ENCODE data around the gene DHX38. TPM values are rescaled to one million over a fixed set of nuclear protein-coding genes. Genes with fewer than 3 reads are reported as not detected.

Gene DHX38
- total and polyA plus RNA-seq, 4 experiments from 2014 or later = 16.9 to 120 (median 76.0) TPM

DNA sequence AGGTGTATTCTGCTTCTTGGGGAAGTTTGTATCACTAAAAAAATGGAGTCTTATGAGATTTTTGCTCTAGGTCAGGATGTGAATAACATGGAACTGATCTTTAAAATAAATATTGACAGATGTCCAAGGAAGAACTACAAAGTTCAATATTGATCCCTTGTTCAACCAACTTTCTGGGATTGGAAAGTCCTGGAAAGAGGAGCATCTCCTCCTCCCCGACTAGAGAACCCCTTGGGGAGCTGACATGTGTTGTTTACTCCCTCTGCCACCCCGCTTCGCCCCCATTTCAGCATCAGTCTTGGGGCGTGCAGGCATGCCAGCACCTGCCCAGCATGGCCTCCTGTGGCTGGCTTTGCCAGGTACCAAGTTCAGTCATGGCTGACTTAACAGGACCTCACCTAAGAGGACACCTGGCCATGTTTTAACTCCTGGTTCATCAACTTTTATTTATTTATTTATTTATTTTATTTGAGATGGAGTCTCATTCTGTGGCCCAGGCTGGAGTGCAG lies 44.5 kb downstream of the DHX38 start:
- intact Hi-C loops (cut with micrococcal nuclease) = no loop called here
- H3K27ac ChIP-seq (ENCODE audit: low read depth, low read length) = no peak overlapping the region
- peaks cover 4 to 12% of the 10 kb centered on the region in 2 donors for H3K27me3 Mint-ChIP-seq
- no peak for DNase-seq
- H3K36me3 Mint-ChIP-seq = no peaks in the 10 kb centered on the region
- H3K9me3 Mint-ChIP-seq = peaks cover 0 to 2% (median 0%) of the 10 kb centered on the region in 8 donors
- POLR2A ChIA-PET (ENCODE audit: partially characterized antibody) = no interaction called here
- H3K4me3 Mint-ChIP-seq = no peak overlapping the region
- no peaks in the 10 kb centered on the region for H3K27me3 ChIP-seq (ENCODE audit: insufficient read depth, low read length)
- H3K4me1 Mint-ChIP-seq = no peaks in the 10 kb centered on the region
- H3K4me1 ChIP-seq (ENCODE audit: insufficient read depth, low read length) = no peaks in the 10 kb centered on the region
- no peak overlapping the region for H3K4me3 ChIP-seq (ENCODE audit: low read length in 2 of 2)
- CTCF ChIA-PET (ENCODE audit: partially characterized antibody) = no interaction called here
- no peak overlapping the region for H3K27ac Mint-ChIP-seq
- no peaks in the 10 kb centered on the region for H3K9me3 ChIP-seq (ENCODE audit: control insufficient read depth in 1 of 2, low read length in 2 of 2)
- H3K36me3 ChIP-seq (ENCODE audit: insufficient read depth, low read length) = no peaks in the 10 kb centered on the region

DNA sequence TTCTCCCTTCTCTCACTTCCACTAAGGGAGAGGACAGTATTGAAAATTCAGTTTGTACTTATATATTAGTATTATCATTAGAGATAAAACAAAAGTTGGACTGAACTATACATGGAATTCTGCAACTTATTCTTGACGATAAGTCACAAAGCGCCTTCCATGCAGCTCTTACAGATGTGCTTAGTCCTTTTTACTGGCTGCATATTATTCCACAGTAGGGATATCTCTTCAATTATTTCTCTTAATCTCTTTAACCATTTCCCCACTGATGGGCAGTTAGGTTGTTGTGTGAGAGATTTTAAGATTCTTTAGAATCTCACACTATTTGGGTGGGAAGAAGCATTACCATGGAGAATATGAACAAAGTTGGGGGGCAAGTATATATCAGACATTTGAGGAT lies 46.3 kb downstream of the DHX38 start:
- Histone ChIP-seq H3K27me3 (ENCODE audit: insufficient read depth, low read length) (no peaks in the 10 kb centered on the region), H3K36me3 (ENCODE audit: insufficient read depth, low read length) (no peaks in the 10 kb centered on the region), H3K27ac (ENCODE audit: low read depth, low read length) (no peak overlapping the region), H3K4me3 (ENCODE audit: low read length in 2 of 2) (no peak overlapping the region), H3K4me1 (ENCODE audit: insufficient read depth, low read length) (no peaks in the 10 kb centered on the region), H3K9me3 (ENCODE audit: control insufficient read depth in 1 of 2, low read length in 2 of 2) (no peaks in the 10 kb centered on the region)
- H3K4me1 Mint-ChIP-seq = no peaks in the 10 kb centered on the region
- no peak for DNase-seq
- peaks cover 5 to 14% of the 10 kb centered on the region in 2 donors for H3K27me3 Mint-ChIP-seq
- H3K9me3 Mint-ChIP-seq = peaks cover 0 to 2% (median 0%) of the 10 kb centered on the region in 8 donors
- no peaks in the 10 kb centered on the region for H3K36me3 Mint-ChIP-seq
- ChIA-PET POLR2A (ENCODE audit: partially characterized antibody) (no interaction called here), CTCF (ENCODE audit: partially characterized antibody) (no interaction called here)
- intact Hi-C loops (cut with micrococcal nuclease) = no loop called here
- no peak overlapping the region for H3K27ac Mint-ChIP-seq
- no peak overlapping the region for H3K4me3 Mint-ChIP-seq

DNA sequence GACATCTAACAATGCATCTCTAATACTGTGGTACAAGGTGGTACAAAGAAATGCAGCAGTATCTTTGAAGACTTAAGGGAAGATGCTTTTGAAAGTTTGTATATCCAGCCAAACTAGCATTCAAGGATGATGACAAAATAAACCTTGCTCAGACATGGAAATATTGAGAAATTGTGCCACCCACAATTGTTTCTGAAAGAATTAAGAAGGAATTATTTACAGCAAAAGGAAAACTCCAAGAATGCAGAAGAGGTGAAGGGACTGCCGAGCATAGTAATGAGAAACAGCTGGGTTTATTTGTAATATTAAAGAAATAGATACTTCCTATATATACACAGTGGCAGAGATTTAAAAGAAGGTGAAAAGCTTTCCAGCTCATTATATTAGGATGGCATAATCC lies 48.8 kb downstream of the DHX38 start:
- intact Hi-C loops (cut with micrococcal nuclease) = no loop called here
- no peaks in the 10 kb centered on the region for H3K4me1 Mint-ChIP-seq

DNA sequence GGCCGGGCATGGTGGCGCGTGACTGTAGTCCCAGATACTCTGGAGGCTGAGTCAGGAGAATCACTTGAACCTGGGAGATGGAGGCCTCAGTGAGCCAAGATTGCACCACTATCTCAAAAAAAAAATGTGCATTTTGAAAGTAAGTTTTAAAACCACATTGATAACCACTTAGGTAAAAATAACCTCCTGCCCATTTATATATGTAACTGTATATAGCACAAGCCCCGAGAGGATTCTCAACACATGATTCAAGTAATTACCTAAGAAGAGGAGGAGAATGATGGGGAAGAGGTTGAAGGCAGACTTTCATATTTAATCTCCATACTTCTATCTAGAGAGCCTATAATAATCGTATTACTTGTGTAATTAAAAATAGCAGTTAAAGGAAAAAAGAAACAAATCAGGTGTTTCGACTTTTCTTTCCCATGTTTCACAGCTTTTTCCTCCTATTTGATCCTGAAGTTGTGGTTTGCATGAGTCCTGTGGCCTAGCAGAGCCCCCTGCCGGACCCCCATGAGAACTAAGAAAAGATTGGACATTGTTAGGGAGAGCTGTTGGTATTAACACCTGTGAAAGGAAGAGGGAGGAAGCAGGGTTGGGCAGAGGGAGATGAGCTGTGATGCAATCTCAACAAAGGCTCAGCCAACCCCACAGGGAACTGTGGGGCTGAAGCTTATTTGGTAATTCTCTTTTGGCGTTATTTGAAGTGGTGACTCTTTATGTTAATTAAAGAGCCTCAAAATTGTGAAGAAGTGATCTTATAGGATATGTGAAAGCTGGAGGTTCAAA lies 56.2 kb downstream of the DHX38 start:
- ChIA-PET POLR2A (ENCODE audit: partially characterized antibody) (no interaction called here), CTCF (ENCODE audit: partially characterized antibody) (no interaction called here)
- peaks cover 0 to 12% (median 0%) of the 10 kb centered on the region in 8 donors for H3K9me3 Mint-ChIP-seq
- intact Hi-C loops (cut with micrococcal nuclease) = no loop called here
- H3K36me3 ChIP-seq (ENCODE audit: insufficient read depth, low read length) = no peaks in the 10 kb centered on the region
- no peaks in the 10 kb centered on the region for H3K36me3 Mint-ChIP-seq
- H3K27ac ChIP-seq (ENCODE audit: low read depth, low read length) = no peak overlapping the region
- H3K4me3 ChIP-seq (ENCODE audit: low read length in 2 of 2) = no peak overlapping the region
- H3K4me1 Mint-ChIP-seq = no peaks in the 10 kb centered on the region
- H3K4me3 Mint-ChIP-seq = no peak overlapping the region
- no peaks in the 10 kb centered on the region for H3K4me1 ChIP-seq (ENCODE audit: insufficient read depth, low read length)
- peaks cover 0 to 1% of the 10 kb centered on the region in 2 donors for H3K27me3 Mint-ChIP-seq
- DNase-seq = no peak
- no peaks in the 10 kb centered on the region for H3K9me3 ChIP-seq (ENCODE audit: control insufficient read depth in 1 of 2, low read length in 2 of 2)
- no peaks in the 10 kb centered on the region for H3K27me3 ChIP-seq (ENCODE audit: insufficient read depth, low read length)
- H3K27ac Mint-ChIP-seq = no peak overlapping the region

More for the DNA sequence above, 48.8 kb downstream of the DHX38 start:
- ChIA-PET POLR2A (ENCODE audit: partially characterized antibody) (no interaction called here), CTCF (ENCODE audit: partially characterized antibody) (interaction anchor here (0.5 to 1.4 kb wide), 2 partner anchors 10 to 18 kb away, joined by 3 to 5 read pairs; no protein-coding TSS in a partner anchor)
- no peaks in the 10 kb centered on the region for H3K27me3 ChIP-seq (ENCODE audit: insufficient read depth, low read length)
- no peak overlapping the region for H3K27ac Mint-ChIP-seq
- H3K9me3 ChIP-seq (ENCODE audit: control insufficient read depth in 1 of 2, low read length in 2 of 2) = no peaks in the 10 kb centered on the region
- no peak for DNase-seq
- H3K4me3 Mint-ChIP-seq = no peak overlapping the region
- H3K27ac ChIP-seq (ENCODE audit: low read depth, low read length) = no peak overlapping the region
- no peaks in the 10 kb centered on the region for H3K36me3 ChIP-seq (ENCODE audit: insufficient read depth, low read length)
- peaks cover 5 to 15% of the 10 kb centered on the region in 2 donors for H3K27me3 Mint-ChIP-seq
- peaks cover 0 to 10% (median 0%) of the 10 kb centered on the region in 8 donors for H3K9me3 Mint-ChIP-seq
- H3K36me3 Mint-ChIP-seq = no peaks in the 10 kb centered on the region
- H3K4me1 ChIP-seq (ENCODE audit: insufficient read depth, low read length) = no peaks in the 10 kb centered on the region
- no peak overlapping the region for H3K4me3 ChIP-seq (ENCODE audit: low read length in 2 of 2)

DNA sequence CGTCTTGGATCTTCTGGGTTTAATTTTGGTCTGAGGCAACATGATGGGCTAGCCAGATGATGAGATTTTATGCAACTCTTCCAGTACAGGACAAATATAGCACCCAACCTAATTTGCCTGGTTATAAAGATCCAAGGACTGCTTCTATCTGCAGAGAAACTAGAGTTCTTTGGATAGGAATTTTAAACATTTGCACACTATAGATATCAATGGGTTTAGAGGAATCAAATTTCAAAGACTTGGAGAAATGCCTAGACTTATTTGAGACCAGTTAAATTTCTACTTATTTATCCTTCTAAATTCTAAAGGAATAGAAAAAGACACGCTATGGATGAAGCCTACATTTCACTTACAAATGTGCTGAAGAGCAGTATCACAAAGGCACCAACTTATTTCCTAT lies 65.7 kb downstream of the DHX38 start:
- no peaks in the 10 kb centered on the region for H3K27me3 ChIP-seq (ENCODE audit: insufficient read depth, low read length)
- no peaks in the 10 kb centered on the region for H3K4me1 ChIP-seq (ENCODE audit: insufficient read depth, low read length)
- Mint-ChIP-seq H3K4me1 (no peaks in the 10 kb centered on the region), H3K4me3 (no peak overlapping the region), H3K27me3 (peaks cover 2 to 6% of the 10 kb centered on the region in 2 donors), H3K9me3 (peaks cover 0 to 5% (median 0%) of the 10 kb centered on the region in 8 donors), H3K27ac (no peak overlapping the region), H3K36me3 (no peaks in the 10 kb centered on the region)
- intact Hi-C loops (cut with micrococcal nuclease) = no loop called here
- no peaks in the 10 kb centered on the region for H3K9me3 ChIP-seq (ENCODE audit: control insufficient read depth in 1 of 2, low read length in 2 of 2)
- no peak overlapping the region for H3K4me3 ChIP-seq (ENCODE audit: low read length in 2 of 2)
- no peak for DNase-seq
- CTCF ChIA-PET (ENCODE audit: partially characterized antibody) = no interaction called here
- POLR2A ChIA-PET (ENCODE audit: partially characterized antibody) = no interaction called here
- H3K36me3 ChIP-seq (ENCODE audit: insufficient read depth, low read length) = no peaks in the 10 kb centered on the region
- no peak overlapping the region for H3K27ac ChIP-seq (ENCODE audit: low read depth, low read length)

DNA sequence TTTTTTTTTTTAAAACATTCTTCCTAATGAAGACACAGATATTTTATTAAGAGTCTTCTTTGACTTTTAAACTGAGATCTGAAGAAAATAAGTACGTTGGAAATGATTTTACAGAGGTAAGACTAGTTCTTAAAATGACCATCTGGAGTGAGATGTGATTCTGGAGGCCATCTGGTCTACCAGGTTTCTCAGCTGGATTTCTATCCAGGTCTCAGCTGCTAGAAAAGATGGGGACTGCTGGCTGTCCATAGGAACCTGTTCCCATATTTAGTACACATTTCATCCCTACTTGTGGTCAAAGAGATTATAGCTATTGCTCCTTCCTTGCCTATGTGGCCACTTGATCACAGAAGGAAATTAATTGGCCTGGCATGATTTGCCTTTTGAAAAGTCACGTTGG lies 66.2 kb downstream of the DHX38 start:
- H3K4me1 Mint-ChIP-seq = no peaks in the 10 kb centered on the region
- Histone ChIP-seq H3K9me3 (ENCODE audit: control insufficient read depth in 1 of 2, low read length in 2 of 2) (no peaks in the 10 kb centered on the region), H3K27me3 (ENCODE audit: insufficient read depth, low read length) (no peaks in the 10 kb centered on the region), H3K4me1 (ENCODE audit: insufficient read depth, low read length) (no peaks in the 10 kb centered on the region), H3K4me3 (ENCODE audit: low read length in 2 of 2) (no peak overlapping the region), H3K36me3 (ENCODE audit: insufficient read depth, low read length) (no peaks in the 10 kb centered on the region), H3K27ac (ENCODE audit: low read depth, low read length) (no peak overlapping the region)
- intact Hi-C loops (cut with micrococcal nuclease) = no loop called here
- peaks cover 0 to 5% (median 0%) of the 10 kb centered on the region in 8 donors for H3K9me3 Mint-ChIP-seq
- no peak for DNase-seq
- H3K4me3 Mint-ChIP-seq = no peak overlapping the region
- peaks cover 4 to 6% of the 10 kb centered on the region in 2 donors for H3K27me3 Mint-ChIP-seq
- CTCF ChIA-PET (ENCODE audit: partially characterized antibody) = interaction anchor here (0.6 kb wide), 1 partner anchor 902 kb away, joined by 3 read pairs; no protein-coding TSS in a partner anchor
- POLR2A ChIA-PET (ENCODE audit: partially characterized antibody) = no interaction called here
- H3K27ac Mint-ChIP-seq = no peak overlapping the region
- no peaks in the 10 kb centered on the region for H3K36me3 Mint-ChIP-seq

DNA sequence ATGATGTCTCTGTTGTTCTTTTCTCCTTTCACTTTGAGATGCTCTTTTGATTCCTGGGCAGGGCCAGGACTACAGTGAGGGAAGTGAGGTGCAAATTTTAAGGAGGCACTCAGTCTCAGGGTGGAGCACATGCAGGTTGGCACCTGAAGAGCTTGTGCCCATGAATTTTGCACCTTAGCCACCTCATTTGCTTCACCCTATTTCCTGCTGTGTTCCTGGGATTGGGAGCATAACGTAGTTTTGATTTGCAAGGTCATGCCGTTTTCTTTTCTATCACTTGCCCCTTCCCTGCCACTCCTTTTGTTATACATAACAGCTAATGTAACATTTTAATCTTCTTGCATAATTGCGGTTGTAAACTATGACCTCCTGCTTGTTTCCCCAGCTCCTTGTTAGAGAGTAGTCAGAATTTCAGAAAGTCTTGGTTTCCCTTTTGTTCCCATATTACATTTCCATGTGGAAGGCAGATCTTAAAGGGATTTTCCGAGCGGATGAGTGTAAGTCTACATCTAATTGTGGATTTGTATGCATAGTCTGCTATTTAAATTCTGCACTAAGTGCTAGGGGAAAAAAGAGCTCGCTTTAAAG lies 68.6 kb downstream of the DHX38 start:
- intact Hi-C loops (cut with micrococcal nuclease) = no loop called here
- Mint-ChIP-seq H3K27ac (no peak overlapping the region), H3K27me3 (peaks cover 7 to 11% of the 10 kb centered on the region in 2 donors), H3K4me3 (no peak overlapping the region), H3K9me3 (peaks cover 0 to 7% (median 0%) of the 10 kb centered on the region in 8 donors), H3K4me1 (no peaks in the 10 kb centered on the region), H3K36me3 (no peaks in the 10 kb centered on the region)
- ChIA-PET CTCF (ENCODE audit: partially characterized antibody) (no interaction called here), POLR2A (ENCODE audit: partially characterized antibody) (no interaction called here)
- no peak overlapping the region for H3K4me3 ChIP-seq (ENCODE audit: low read length in 2 of 2)
- H3K36me3 ChIP-seq (ENCODE audit: insufficient read depth, low read length) = no peaks in the 10 kb centered on the region
- no peak for DNase-seq
- H3K27me3 ChIP-seq (ENCODE audit: insufficient read depth, low read length) = no peaks in the 10 kb centered on the region
- H3K4me1 ChIP-seq (ENCODE audit: insufficient read depth, low read length) = no peaks in the 10 kb centered on the region
- H3K9me3 ChIP-seq (ENCODE audit: control insufficient read depth in 1 of 2, low read length in 2 of 2) = no peaks in the 10 kb centered on the region
- no peak overlapping the region for H3K27ac ChIP-seq (ENCODE audit: low read depth, low read length)

Data from CD4-positive, alpha-beta memory T cell (primary cell).